Hepatocyte (in vitro differentiated cells): ENCODE data around the gene KIRREL3. TPM values are rescaled to one million over a fixed set of nuclear protein-coding genes. Genes with fewer than 3 reads are reported as not detected.
A peak's percentile ranks its signal among the peaks of the same experiment; 100 is the strongest.

Source experiments
- DNase-seq: peaks from one replicate; pipeline ENCODE4 v3.0.0-alpha.2; 2016; ENCODE audit warnings: low spot score
- H2AFZ ChIP-seq: fragments of 200-600 bp; sonication (generic); 2 replicates; pipeline ENCODE4 v1.6.0; 2016; ENCODE audit warnings: antibody characterized with exemption, mild to moderate bottlenecking
- H3K27ac ChIP-seq: fragments of 200-600 bp; sonication (generic); 2 replicates; pipeline ENCODE4 v1.5.1; 2016; ENCODE audit warnings: mild to moderate bottlenecking
- H3K27me3 ChIP-seq: fragments of 200-600 bp; sonication (generic); 2 replicates; pipeline ENCODE4 v1.6.1; 2016
- H3K36me3 ChIP-seq: fragments of 200-600 bp; sonication (generic); replicated peaks from 2 replicates; pipeline ENCODE4 v1.5.1; 2016; ENCODE audit warnings: low read depth; ENCODE audit not compliant: insufficient read depth
- H3K4me1 ChIP-seq: fragments of 200-600 bp; sonication (generic); 2 replicates; pipeline ENCODE4 v1.5.1; 2016; ENCODE audit warnings: mild to moderate bottlenecking, moderate library complexity; ENCODE audit not compliant: insufficient read depth
- H3K4me2 ChIP-seq: fragments of 200-600 bp; sonication (generic); 2 replicates; pipeline ENCODE4 v1.6.0; 2016
- H3K4me3 ChIP-seq: fragments of 200-600 bp; sonication (generic); 2 replicates; pipeline ENCODE4 v1.5.1; 2016; ENCODE audit warnings: mild to moderate bottlenecking
- H3K79me2 ChIP-seq: fragments of 200-600 bp; sonication (generic); 2 replicates; pipeline ENCODE4 v1.6.0; 2017; ENCODE audit warnings: mild to moderate bottlenecking
- H3K9me2 ChIP-seq: fragments of 200-600 bp; sonication (generic); replicated peaks from 2 replicates; pipeline ENCODE4 v1.6.0; 2017; ENCODE audit warnings: mild to moderate bottlenecking; ENCODE audit not compliant: insufficient read depth
- H3K9me3 ChIP-seq: fragments of 200-600 bp; sonication (generic); 2 replicates; pipeline ENCODE4 v1.5.1; 2016; ENCODE audit warnings: low read depth, mild to moderate bottlenecking
- H4K20me1 ChIP-seq: fragments of 200-600 bp; sonication (generic); 2 replicates; pipeline ENCODE4 v1.6.0; 2016; ENCODE audit warnings: mild to moderate bottlenecking; ENCODE audit not compliant: insufficient read depth, poor library complexity, severe bottlenecking
- CTCF ChIP-seq: fragments of 200-600 bp; sonication (generic); IDR thresholded peaks from 2 replicates; pipeline ENCODE4 v1.5.1; 2016; ENCODE audit warnings: antibody characterized with exemption, mild to moderate bottlenecking; ENCODE audit not compliant: poor library complexity
- EZH2 ChIP-seq: fragments of 200-600 bp; sonication (generic); IDR thresholded peaks from 2 replicates; pipeline ENCODE4 v1.6.1; 2016; ENCODE audit warnings: antibody characterized with exemption, mild to moderate bottlenecking, borderline replicate concordance
- EZH2phosphoT487 ChIP-seq: fragments of 200-600 bp; sonication (generic); IDR thresholded peaks from one replicate; pipeline ENCODE4 v1.6.1; 2018; ENCODE audit warnings: antibody characterized with exemption, mild to moderate bottlenecking, low read depth, moderate library complexity; ENCODE audit not compliant: unreplicated experiment, severe bottlenecking
- WGBS: methylation state at CpG from one replicate; pipeline ENCODE4 v1.1.6; 2016; ENCODE audit warnings: low lambda C conversion rate; ENCODE audit errors: missing lambda C conversion rate; 5-methylcytosine and 5-hydroxymethylcytosine counted together
- polyA plus RNA-seq: library from polyadenylated mRNA; unstranded; fragments of >200 nt; fragmentation: Nextera tagmentation; extraction: Ambion mirVana; gene quantifications from 2 replicates; pipeline ENCODE4 v1.2.1, GENCODE V29; 2016
- total RNA-seq: library from RNA; depleted of rRNA; stranded (reverse); fragments of >200 nt; gene quantifications from 2 replicates; pipeline ENCODE4 v1.2.3, GENCODE V29; 2014

KIRREL3 gene
- total and polyA plus RNA-seq, 2 experiments from 2014 or later = 0.33 to 0.86 TPM

- Histone ChIP-seq H3K27me3 (peaks cover 81% of the 10 kb centered on the region), H3K9me3 (no peaks in the 10 kb centered on the region), H3K4me3 (no peak overlapping the region), H3K9me2 (no peaks in the 10 kb centered on the region), H3K4me1 (no peaks in the 10 kb centered on the region), H3K36me3 (no peaks in the 10 kb centered on the region), H3K27ac (no peak overlapping the region), H3K4me2 (no peak overlapping the region), H2AFZ (no peak overlapping the region), H3K79me2 (no peaks in the 10 kb centered on the region), H4K20me1 (no peaks in the 10 kb centered on the region)
- TF ChIP-seq CTCF (no peak), EZH2phosphoT487 (no peak), EZH2 (no peak)
- no peak for DNase-seq
- 91% methylated on average over 2 of the region's 2 CpGs for WGBS
Observed at GRCh38 chr11:126991596-126991995, 9.0 kb downstream of the KIRREL3 start.

- WGBS = 58% methylated on average over 11 of the region's 11 CpGs
- Histone ChIP-seq H4K20me1 (no peaks in the 10 kb centered on the region), H2AFZ (no peak overlapping the region), H3K9me2 (no peaks in the 10 kb centered on the region), H3K4me3 (no peak overlapping the region), H3K36me3 (no peaks in the 10 kb centered on the region), H3K79me2 (no peaks in the 10 kb centered on the region), H3K27me3 (peaks cover 80% of the 10 kb centered on the region), H3K4me2 (no peak overlapping the region), H3K9me3 (no peaks in the 10 kb centered on the region), H3K4me1 (no peaks in the 10 kb centered on the region), H3K27ac (no peak overlapping the region)
- no peak for DNase-seq
- no peak for TF ChIP-seq CTCF
- no peak for TF ChIP-seq EZH2phosphoT487
- TF ChIP-seq EZH2 = no peak
Observed at GRCh38 chr11:126990716-126991480, 9.7 kb downstream of the KIRREL3 start.

DNA sequence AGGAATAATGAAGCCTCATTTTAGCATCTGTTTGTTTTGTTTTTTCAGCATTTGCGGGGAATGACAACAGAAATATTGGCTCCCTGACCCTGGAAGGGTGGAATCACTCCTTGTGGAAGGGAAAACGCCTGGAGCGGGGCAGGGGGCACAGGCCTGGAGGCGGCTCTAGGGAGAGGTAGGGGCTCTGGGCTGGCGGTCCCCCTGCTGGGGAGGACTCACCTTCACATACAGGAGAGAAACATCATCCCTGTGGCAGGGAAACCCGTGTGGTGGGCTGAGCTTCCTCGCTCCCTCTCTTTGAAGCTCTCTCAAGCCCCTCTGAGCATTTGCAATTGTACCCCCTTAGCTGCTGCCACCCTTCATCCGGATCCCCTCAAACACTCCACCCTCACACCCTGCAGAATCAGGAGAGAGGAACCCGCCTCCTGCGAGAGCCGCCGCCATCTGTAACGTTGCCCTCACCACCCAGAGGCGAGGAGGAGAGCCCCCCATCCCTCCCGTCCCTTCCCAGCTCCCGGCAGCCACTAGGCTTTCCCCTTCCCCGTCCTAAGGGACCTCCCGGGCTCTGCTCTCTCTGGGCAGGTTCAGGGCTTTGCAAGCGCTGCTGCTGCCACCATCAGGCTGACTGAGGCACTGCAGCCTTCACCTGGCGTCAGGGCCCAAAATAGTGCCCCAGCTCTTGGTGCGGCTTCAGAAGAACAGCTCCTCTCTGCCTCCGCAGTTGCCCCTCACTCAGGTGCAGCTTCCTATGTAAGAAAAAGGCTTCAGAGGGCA, 10.4 kb downstream of the KIRREL3 start:
- no peak overlapping the region for H3K4me3 ChIP-seq
- no peak overlapping the region for H3K27ac ChIP-seq
- no peaks in the 10 kb centered on the region for H3K36me3 ChIP-seq
- H3K9me2 ChIP-seq = no peaks in the 10 kb centered on the region
- H3K4me1 ChIP-seq = no peaks in the 10 kb centered on the region
- H4K20me1 ChIP-seq = no peaks in the 10 kb centered on the region
- H3K4me2 ChIP-seq = peak overlapping the region; percentile 61
- peak; percentile 84 for DNase-seq
- H3K79me2 ChIP-seq = no peaks in the 10 kb centered on the region
- H3K27me3 ChIP-seq = peaks cover 76% of the 10 kb centered on the region
- H3K9me3 ChIP-seq = no peaks in the 10 kb centered on the region
- TF ChIP-seq EZH2phosphoT487 (no peak), CTCF (peak; percentile 96)
- 32% methylated on average over 20 of the region's 22 CpGs for WGBS
- H2AFZ ChIP-seq = no peak overlapping the region
